IPS DF 19.7 (cell line): ENCODE measurements around the gene STIL.

Source experiments
- DNase-seq: peaks from one replicate; pipeline ENCODE4 v3.0.0-alpha.2; 2013; ENCODE audit warnings: low read depth, low spot score

STIL gene

GRCh38 chr1:47235806-47236205 lies 78.1 kb downstream of the STIL start:
- DNase-seq = no peak

- no peak for DNase-seq
These were observed 78.7 kb downstream of the STIL start for GRCh38 chr1:47235241-47235681.

GRCh38 chr1:47233186-47233585 lies 80.8 kb downstream of the STIL start:
- no peak for DNase-seq

- no peak for DNase-seq
These were observed 81.6 kb downstream of the STIL start, which contains the start of gene TAL1 for GRCh38 chr1:47232187-47232874. TAL1 (minus strand) TSS chr1:47232225; CDS start chr1:47225888, 6,337 bp downstream.

- DNase-seq = no peak
These were observed 82.4 kb downstream of the STIL start for GRCh38 chr1:47231301-47232186.

- no peak for DNase-seq
These were observed 83.2 kb downstream of the STIL start for GRCh38 chr1:47230692-47231300.

GRCh38 chr1:47229886-47230691 lies 83.9 kb downstream of the STIL start:
- DNase-seq = no peak

- no peak for DNase-seq
These were observed 84.7 kb downstream of the STIL start for GRCh38 chr1:47229031-47229885.

- DNase-seq = no peak
These were observed 85.3 kb downstream of the STIL start for GRCh38 chr1:47228644-47229030.

- DNase-seq = no peak
These were observed 86.4 kb downstream of the STIL start for GRCh38 chr1:47227341-47228232.

GRCh38 chr1:47226839-47227215 lies 87.1 kb downstream of the STIL start:
- no peak for DNase-seq

- DNase-seq = no peak
These were observed 87.7 kb downstream of the STIL start for GRCh38 chr1:47226121-47226838.

GRCh38 chr1:47225430-47226100 lies 88.4 kb downstream of the STIL start:
- DNase-seq = no peak

GRCh38 chr1:47224676-47225399 lies 89.1 kb downstream of the STIL start:
- no peak for DNase-seq

- DNase-seq = no peak
These were observed 89.8 kb downstream of the STIL start for GRCh38 chr1:47223921-47224675.

- DNase-seq = no peak
These were observed 90.6 kb downstream of the STIL start for GRCh38 chr1:47223174-47223920.
